ENCODE measurements around the gene CEACAM7.

CEACAM7 gene

GRCh38 chr19:41646589-41647204 is 41.4 kb downstream of the CEACAM7 start:
- DNase-seq = peak; percentile 58

- DNase-seq = peak; percentile 84
Measured at GRCh38 chr19:41641879-41642485, 46.1 kb downstream of the CEACAM7 start.

GRCh38 chr19:41638641-41639081 is 49.4 kb downstream of the CEACAM7 start:
- no peak for DNase-seq

- DNase-seq = peak; percentile 32
Measured at GRCh38 chr19:41637484-41637883, 50.6 kb downstream of the CEACAM7 start.

- DNase-seq = no peak
Measured at GRCh38 chr19:41627966-41628675, 59.9 kb downstream of the CEACAM7 start.

- DNase-seq = peak; percentile 73
Measured at GRCh38 chr19:41626877-41627276, 61.2 kb downstream of the CEACAM7 start, which contains the start of gene CEACAM4. Gene CEACAM4, minus strand, starts transcription at chr19:41627074. Its CDS starts 111 bp downstream, at chr19:41626963.

- DNase-seq = no peak
Measured at GRCh38 chr19:41626278-41626677, 61.8 kb downstream of the CEACAM7 start.

- DNase-seq = no peak
Measured at GRCh38 chr19:41624937-41625336, 63.1 kb downstream of the CEACAM7 start.

GRCh38 chr19:41624515-41624914 is 63.6 kb downstream of the CEACAM7 start:
- DNase-seq = no peak

GRCh38 chr19:41623360-41623759 is 64.7 kb downstream of the CEACAM7 start:
- DNase-seq = no peak
